Stimulated activated naive B cell treated with anti-CD40 and anti-IgM and Interleukin-4, amounts not matched to agents 10 μg/mL and 1 μg/mL and 100 μg/mL, for 72 hours (primary cell): Measurements from ENCODE around the gene TEX13D.

ENCODE experiments used
- ATAC-seq, 2 donors: fragments of 150-1000 bp; cut with Tn5 transposase; replicated peaks; 2 replicates each; pipeline ENCODE4 v1.10.0; 2021; ENCODE audit warnings: moderate library complexity in 1 of 2
- DNase-seq: peaks from one replicate; pipeline ENCODE4 v3.0.0; 2021
- H3K27ac Mint-ChIP-seq: one replicate; pipeline ENCODE4 v1.8.0; 2022; ENCODE audit warnings: mild to moderate bottlenecking, mixed read lengths
- H3K27me3 Mint-ChIP-seq, 2 donors: one replicate each; pipeline ENCODE4 v1.8.0; 2022; ENCODE audit warnings: mixed read lengths in 2 of 2
- H3K36me3 Mint-ChIP-seq, 2 donors: one replicate each; pipeline ENCODE4 v1.8.0; 2022; ENCODE audit warnings: mixed read lengths in 2 of 2, mild to moderate bottlenecking in 1 of 2
- H3K4me1 Mint-ChIP-seq, 2 donors: one replicate each; pipeline ENCODE4 v1.8.0; 2022; ENCODE audit warnings: mixed read lengths in 2 of 2, mild to moderate bottlenecking in 1 of 2
- H3K4me3 Mint-ChIP-seq, 2 donors: one replicate each; pipeline ENCODE4 v1.8.0; 2022; ENCODE audit warnings: mild to moderate bottlenecking in 2 of 2, mixed read lengths in 2 of 2, moderate library complexity in 1 of 2
- H3K9me3 Mint-ChIP-seq, 2 donors: one replicate each; pipeline ENCODE4 v1.8.0; 2022; ENCODE audit warnings: mixed read lengths in 2 of 2, mild to moderate bottlenecking in 1 of 2

The TEX13D gene

GRCh38 chrX:124341396-124342132 is 9.1 kb downstream of the TEX13D start:
- no peak for ATAC-seq
- no peak for DNase-seq
- Mint-ChIP-seq H3K4me1 (peaks cover 0 to 2% of the 10 kb centered on the region in 2 donors), H3K9me3 (no peaks in the 10 kb centered on the region), H3K36me3 (no peaks in the 10 kb centered on the region), H3K27me3 (no peaks in the 10 kb centered on the region), H3K4me3 (no peak overlapping the region), H3K27ac (no peak overlapping the region)

- H3K4me3 Mint-ChIP-seq, result no peak overlapping the region
Measured at GRCh38 chrX:124342174-124342867, 9.9 kb downstream of the TEX13D start.

GRCh38 chrX:124343016-124343415 is 10.6 kb downstream of the TEX13D start:
- Mint-ChIP-seq H3K9me3 (no peaks in the 10 kb centered on the region), H3K27me3 (no peaks in the 10 kb centered on the region)

More at GRCh38 chrX:124342174-124342867, 9.9 kb downstream of the TEX13D start:
- Mint-ChIP-seq H3K27me3 (no peaks in the 10 kb centered on the region), H3K9me3 (no peaks in the 10 kb centered on the region), H3K27ac (no peak overlapping the region), H3K36me3 (no peaks in the 10 kb centered on the region), H3K4me1 (peaks cover 0 to 2% of the 10 kb centered on the region in 2 donors)
- DNase-seq (no peak), ATAC-seq (no peak)

GRCh38 chrX:124344246-124344645 is 11.8 kb downstream of the TEX13D start:
- Mint-ChIP-seq H3K4me1 (peaks cover 0 to 2% of the 10 kb centered on the region in 2 donors), H3K27ac (no peak overlapping the region), H3K36me3 (no peaks in the 10 kb centered on the region), H3K9me3 (no peaks in the 10 kb centered on the region), H3K4me3 (no peak overlapping the region), H3K27me3 (peaks cover 0 to 5% of the 10 kb centered on the region in 2 donors)
- ATAC-seq (no peak), DNase-seq (no peak)

More at GRCh38 chrX:124343016-124343415, 10.6 kb downstream of the TEX13D start:
- Mint-ChIP-seq H3K27ac (no peak overlapping the region), H3K36me3 (no peaks in the 10 kb centered on the region), H3K4me1 (peaks cover 0 to 2% of the 10 kb centered on the region in 2 donors), H3K4me3 (no peak overlapping the region)
- ATAC-seq, result no peak
- DNase-seq, result no peak

- H3K27ac Mint-ChIP-seq, result peak within 1 kb of the TSS; percentile 31
- peaks cover 0 to 5% of the 10 kb centered on the region in 2 donors for H3K27me3 Mint-ChIP-seq
- no peak for ATAC-seq
- peaks cover 0 to 2% of the 10 kb centered on the region in 2 donors for H3K4me1 Mint-ChIP-seq
- H3K9me3 Mint-ChIP-seq, result no peaks in the 10 kb centered on the region
- no peaks in the 10 kb centered on the region for H3K36me3 Mint-ChIP-seq
- no peak within 1 kb of the TSS for H3K4me3 Mint-ChIP-seq
- DNase-seq, result no peak
Measured at GRCh38 chrX:124346117-124346876, 13.8 kb downstream of the TEX13D start, which contains the start of gene SH2D1A. Gene SH2D1A (plus strand): TSS chrX:124346563. CDS start chrX:124346643, 80 bp downstream.

- peaks cover 0 to 5% of the 10 kb centered on the region in 2 donors for H3K27me3 Mint-ChIP-seq
- H3K36me3 Mint-ChIP-seq, result no peaks in the 10 kb centered on the region
- ATAC-seq, result no peak
- H3K4me1 Mint-ChIP-seq, result peaks cover 0 to 2% of the 10 kb centered on the region in 2 donors
- H3K9me3 Mint-ChIP-seq, result no peaks in the 10 kb centered on the region
- DNase-seq, result no peak
- H3K27ac Mint-ChIP-seq, result no peak overlapping the region
- H3K4me3 Mint-ChIP-seq, result no peak overlapping the region
Measured at GRCh38 chrX:124346877-124347241, 14.4 kb downstream of the TEX13D start.

- H3K27me3 Mint-ChIP-seq, result peaks cover 0 to 5% of the 10 kb centered on the region in 2 donors
- H3K27ac Mint-ChIP-seq, result no peak overlapping the region
- H3K4me1 Mint-ChIP-seq, result peaks cover 0 to 2% of the 10 kb centered on the region in 2 donors
- no peaks in the 10 kb centered on the region for H3K36me3 Mint-ChIP-seq
- no peak overlapping the region for H3K4me3 Mint-ChIP-seq
- ATAC-seq (no peak), DNase-seq (no peak)
- H3K9me3 Mint-ChIP-seq, result no peaks in the 10 kb centered on the region
Measured at GRCh38 chrX:124347242-124347641, 14.8 kb downstream of the TEX13D start.

- no peak overlapping the region for H3K27ac Mint-ChIP-seq
- no peak overlapping the region for H3K4me3 Mint-ChIP-seq
- H3K9me3 Mint-ChIP-seq, result no peaks in the 10 kb centered on the region
- DNase-seq (no peak), ATAC-seq (no peak)
- peaks cover 0 to 2% of the 10 kb centered on the region in 2 donors for H3K4me1 Mint-ChIP-seq
- H3K36me3 Mint-ChIP-seq, result no peaks in the 10 kb centered on the region
- H3K27me3 Mint-ChIP-seq, result peaks cover 0 to 5% of the 10 kb centered on the region in 2 donors
Measured at GRCh38 chrX:124348182-124348581, 15.7 kb downstream of the TEX13D start.

GRCh38 chrX:124348885-124349453 is 16.5 kb downstream of the TEX13D start:
- no peaks in the 10 kb centered on the region for H3K36me3 Mint-ChIP-seq
- H3K4me1 Mint-ChIP-seq, result peaks cover 0 to 2% of the 10 kb centered on the region in 2 donors
- H3K27me3 Mint-ChIP-seq, result peaks cover 0 to 5% of the 10 kb centered on the region in 2 donors
- H3K4me3 Mint-ChIP-seq, result no peak overlapping the region
- ATAC-seq, result no peak
- DNase-seq, result no peak
- no peak overlapping the region for H3K27ac Mint-ChIP-seq
- no peaks in the 10 kb centered on the region for H3K9me3 Mint-ChIP-seq

GRCh38 chrX:124354648-124355047 is 22.2 kb downstream of the TEX13D start:
- Mint-ChIP-seq H3K36me3 (no peaks in the 10 kb centered on the region), H3K27ac (no peak overlapping the region), H3K4me1 (no peaks in the 10 kb centered on the region), H3K27me3 (no peaks in the 10 kb centered on the region), H3K4me3 (no peak overlapping the region), H3K9me3 (no peaks in the 10 kb centered on the region)
- ATAC-seq, result no peak
- no peak for DNase-seq

- H3K27me3 Mint-ChIP-seq, result no peaks in the 10 kb centered on the region
- no peaks in the 10 kb centered on the region for H3K36me3 Mint-ChIP-seq
- no peaks in the 10 kb centered on the region for H3K4me1 Mint-ChIP-seq
- DNase-seq, result no peak
- no peaks in the 10 kb centered on the region for H3K9me3 Mint-ChIP-seq
- H3K27ac Mint-ChIP-seq, result no peak overlapping the region
- ATAC-seq, result no peak
- no peak overlapping the region for H3K4me3 Mint-ChIP-seq
Measured at GRCh38 chrX:124358800-124359383, 26.4 kb downstream of the TEX13D start.

- no peaks in the 10 kb centered on the region for H3K36me3 Mint-ChIP-seq
- no peak for DNase-seq
- H3K4me1 Mint-ChIP-seq, result no peaks in the 10 kb centered on the region
- H3K4me3 Mint-ChIP-seq, result no peak overlapping the region
- H3K27ac Mint-ChIP-seq, result no peak overlapping the region
- no peaks in the 10 kb centered on the region for H3K9me3 Mint-ChIP-seq
- H3K27me3 Mint-ChIP-seq, result no peaks in the 10 kb centered on the region
- ATAC-seq, result no peak
Measured at GRCh38 chrX:124362072-124362471, 29.6 kb downstream of the TEX13D start.

GRCh38 chrX:124362761-124363160 is 30.3 kb downstream of the TEX13D start:
- ATAC-seq (no peak), DNase-seq (no peak)
- Mint-ChIP-seq H3K27me3 (no peaks in the 10 kb centered on the region), H3K36me3 (no peaks in the 10 kb centered on the region), H3K27ac (no peak overlapping the region), H3K9me3 (no peaks in the 10 kb centered on the region), H3K4me3 (no peak overlapping the region), H3K4me1 (no peaks in the 10 kb centered on the region)

GRCh38 chrX:124369722-124370121 is 37.3 kb downstream of the TEX13D start:
- no peaks in the 10 kb centered on the region for H3K27me3 Mint-ChIP-seq
- no peaks in the 10 kb centered on the region for H3K4me1 Mint-ChIP-seq
- DNase-seq (no peak), ATAC-seq (no peak)
- no peaks in the 10 kb centered on the region for H3K9me3 Mint-ChIP-seq
- no peak overlapping the region for H3K27ac Mint-ChIP-seq
- no peak overlapping the region for H3K4me3 Mint-ChIP-seq
- no peaks in the 10 kb centered on the region for H3K36me3 Mint-ChIP-seq
